Stimulated activated CD4-positive, alpha-beta T cell treated with anti-CD3 and anti-CD28 coated beads, Interleukin-2, amount 100 ng/mL, for 48 hours (primary cell): ENCODE data around the gene GON7.
A peak's percentile ranks its signal among the peaks of the same experiment; 100 is the strongest.
"Not testable (repeated sequence)": the region's sequence is repeated elsewhere in the genome, so short reads cannot be mapped to it uniquely, and the experiment has no call there.

ENCODE experiments used
- DNase-seq, 2 donors: peaks; one replicate each; pipeline ENCODE4 v3.0.0-alpha.2; 2020

Gene GON7

DNA sequence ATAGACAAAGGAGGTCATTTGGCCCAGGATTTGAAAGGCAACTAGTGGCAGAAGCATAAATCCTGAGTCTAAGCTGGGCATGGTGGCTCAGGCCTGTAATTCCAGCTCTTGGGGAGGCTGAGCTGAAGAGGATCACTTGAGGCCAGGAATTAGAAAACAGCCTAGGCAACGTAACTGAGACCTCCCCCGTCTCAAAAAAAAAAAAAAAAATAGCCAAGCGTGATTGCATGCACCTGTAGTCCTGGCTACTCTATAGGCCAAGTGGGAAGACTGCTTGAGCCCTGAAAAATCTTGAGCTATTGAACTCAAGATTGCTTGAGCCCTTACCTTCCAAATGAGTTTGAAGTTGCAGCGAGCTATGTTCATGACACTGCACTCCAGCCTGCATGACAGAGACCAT is 7.8 kb downstream of the GON7 start:
- DNase-seq = no peak

DNA sequence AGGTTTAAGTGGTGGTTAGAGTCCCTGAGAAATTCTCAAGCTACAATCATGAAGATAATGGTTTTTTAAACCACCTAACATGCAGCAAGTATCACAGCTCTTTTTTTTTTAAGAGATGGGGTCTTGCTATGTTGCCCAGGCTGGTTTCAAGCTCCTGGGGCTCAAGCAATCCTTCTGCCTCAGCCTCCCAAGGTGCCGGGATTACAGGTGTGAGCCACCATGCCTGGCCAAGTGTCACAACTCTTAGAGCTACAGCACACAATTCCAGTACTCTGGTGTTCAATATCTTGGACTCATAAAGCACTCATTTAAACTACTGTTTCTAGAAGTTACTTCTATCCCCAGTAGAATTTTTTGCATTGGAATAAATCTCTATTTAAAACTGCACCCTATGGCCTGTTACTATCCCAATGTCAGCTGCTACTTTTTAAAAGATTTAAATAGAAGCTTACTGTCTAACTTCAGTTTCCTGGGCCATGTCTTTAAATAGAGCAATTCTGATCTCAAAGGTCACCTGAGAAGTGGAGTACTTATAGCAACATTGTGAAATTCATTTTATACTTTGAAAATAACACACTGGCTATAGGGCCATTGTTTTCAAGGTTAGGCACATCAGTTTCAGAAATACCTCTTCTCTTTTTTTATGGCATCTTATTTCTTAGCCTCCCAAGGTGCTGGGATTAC is 11.4 kb downstream of the GON7 start:
- no peak for DNase-seq

DNA sequence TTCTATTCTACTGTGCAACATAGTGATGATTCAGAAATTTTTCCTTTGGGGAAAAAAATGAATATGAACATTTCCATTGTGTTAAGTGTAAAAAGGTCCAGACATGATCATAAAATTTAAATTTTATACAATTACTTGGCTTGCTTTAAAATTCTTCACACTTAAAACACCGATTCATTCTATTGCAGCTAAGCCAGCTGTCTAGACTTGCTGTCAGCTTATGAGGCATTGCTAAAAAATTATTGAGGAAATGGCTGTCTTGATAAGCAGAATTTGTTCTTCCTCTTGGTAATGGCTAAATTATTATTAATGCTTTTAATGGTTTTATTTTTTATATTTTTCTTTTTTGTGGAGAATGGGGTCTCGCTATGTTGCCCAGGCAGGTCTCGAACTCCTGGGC is 19.9 kb downstream of the GON7 start:
- no peak for DNase-seq

DNA sequence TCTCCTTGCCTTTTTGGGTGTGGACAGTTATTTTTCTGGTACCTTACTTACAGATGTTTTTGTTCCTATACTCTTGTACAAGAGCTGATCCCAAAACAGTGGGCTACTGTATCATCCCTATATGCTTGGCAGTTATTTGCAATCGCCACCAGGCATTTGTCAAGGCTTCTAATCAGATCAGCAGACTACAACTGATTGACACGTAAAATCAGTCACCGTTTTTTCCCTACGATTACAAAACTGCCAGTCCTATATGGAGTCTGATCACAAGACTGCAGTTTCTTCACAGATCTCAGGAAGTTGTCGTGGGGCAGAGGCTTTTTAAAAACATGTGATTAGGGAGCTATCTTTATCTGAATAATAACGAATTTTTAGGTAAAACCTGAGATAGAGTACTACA is 20.4 kb downstream of the GON7 start:
- no peak for DNase-seq

DNA sequence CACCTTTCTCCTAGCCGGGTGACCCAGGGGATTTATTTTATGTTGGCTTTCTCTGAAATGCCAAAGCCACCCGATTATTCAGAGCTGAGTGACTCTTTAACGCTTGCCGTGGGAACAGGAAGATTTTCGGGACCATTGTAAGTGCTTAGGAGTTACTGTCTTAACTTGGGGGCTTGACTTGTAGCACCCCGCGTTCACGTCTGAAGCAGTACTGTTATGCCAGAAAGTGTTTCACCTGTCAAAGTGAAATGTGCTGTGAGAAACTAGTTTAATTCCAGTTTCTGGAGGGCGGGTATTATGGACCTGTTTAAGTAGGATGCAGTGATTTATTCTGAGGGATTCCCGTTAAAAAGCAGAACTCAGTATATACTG is 21.5 kb downstream of the GON7 start:
- no peak for DNase-seq

DNA sequence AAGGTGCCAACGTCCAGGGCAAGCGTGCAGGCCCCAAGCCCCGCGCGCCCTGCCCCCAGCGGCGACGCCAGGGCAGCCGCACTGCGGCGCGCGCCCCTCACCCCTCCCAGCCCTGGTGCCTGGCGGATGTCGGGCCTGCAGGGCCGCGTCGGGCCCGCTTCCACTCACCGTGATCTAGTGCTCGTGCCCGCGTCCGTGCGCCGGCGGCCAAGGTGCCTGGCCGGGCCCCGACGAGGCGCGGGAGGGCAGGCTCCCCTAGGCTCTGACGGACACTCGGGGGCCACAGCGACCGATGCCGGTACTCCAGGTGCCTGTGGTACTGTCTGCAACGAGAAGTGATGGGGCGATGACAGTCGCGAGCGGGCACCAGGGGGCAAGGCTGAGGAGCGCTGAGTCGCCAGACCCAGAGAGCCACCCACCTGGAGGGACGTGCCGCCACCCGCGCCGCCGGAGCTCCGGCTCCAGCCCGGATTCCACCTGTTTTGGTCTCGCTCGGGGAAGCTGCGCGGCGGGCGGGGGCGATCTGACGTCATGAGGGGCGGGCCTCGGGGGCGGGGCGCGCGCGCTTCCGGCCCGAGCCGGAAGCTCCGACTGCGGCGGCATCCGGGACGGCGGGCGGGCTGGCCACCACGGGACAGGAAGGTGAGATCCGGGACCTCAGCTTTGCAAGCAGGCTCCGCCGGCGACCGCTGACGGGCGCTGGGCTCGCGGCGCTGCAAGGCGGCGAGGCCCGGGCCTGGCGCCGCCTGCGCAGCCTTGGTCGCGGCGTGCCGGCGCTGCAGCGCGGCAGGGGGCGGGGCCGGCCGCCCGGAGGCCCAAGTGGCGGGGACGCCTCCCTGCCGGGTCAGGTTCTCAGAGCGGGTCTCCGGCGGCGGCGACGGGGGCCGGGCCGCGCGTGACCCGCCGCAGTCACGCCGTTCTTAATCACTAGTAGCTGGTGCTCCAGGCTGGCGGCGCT is 22.2 kb downstream of the GON7 start, which contains the start of the genes LYSET and MOAP1:
LYSET (plus strand) TSS at position 927 of the 958 bp plus-strand sequence. CDS start 89 bp downstream, outside the sequence.
MOAP1 (minus strand) TSS at position 507 of the 958 bp plus-strand sequence. CDS start 655 bp downstream, outside the sequence.
- peak; percentile 82 to 86 for DNase-seq

DNA sequence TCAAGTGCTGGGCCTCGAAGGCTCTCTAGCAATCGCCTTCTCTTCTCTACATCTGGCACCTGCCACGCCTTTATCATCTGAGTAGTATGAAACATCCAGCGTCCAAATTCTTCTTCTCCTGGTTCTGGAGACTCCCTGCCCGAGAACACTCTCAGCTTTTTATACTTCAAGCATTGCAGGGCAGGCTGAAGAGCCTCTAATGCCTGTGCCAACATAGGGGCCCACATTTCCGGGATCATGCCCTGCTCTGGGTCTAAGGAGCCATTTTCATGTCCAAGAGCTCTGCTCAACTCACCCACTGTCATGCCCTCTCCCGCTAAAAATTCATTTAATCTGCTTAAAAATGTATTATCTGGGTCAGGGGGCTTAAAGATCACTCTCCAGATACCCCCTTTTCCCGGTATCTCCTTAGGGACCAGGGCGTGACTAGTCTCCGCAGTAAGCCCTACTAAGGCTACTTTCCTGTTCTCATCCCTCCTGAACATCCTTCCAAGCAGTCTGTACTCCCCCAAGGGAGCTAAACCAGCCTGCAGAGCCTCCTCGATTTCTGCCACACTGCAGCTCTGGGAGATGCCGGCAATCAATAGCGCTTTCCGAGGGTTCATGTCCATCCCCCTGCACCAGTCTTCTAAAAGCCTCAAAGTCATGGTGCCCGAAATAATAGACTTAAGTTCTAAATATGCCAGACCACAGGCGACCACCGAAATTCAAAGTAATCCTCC is 23.1 kb downstream of the GON7 start:
- no peak for DNase-seq

DNA sequence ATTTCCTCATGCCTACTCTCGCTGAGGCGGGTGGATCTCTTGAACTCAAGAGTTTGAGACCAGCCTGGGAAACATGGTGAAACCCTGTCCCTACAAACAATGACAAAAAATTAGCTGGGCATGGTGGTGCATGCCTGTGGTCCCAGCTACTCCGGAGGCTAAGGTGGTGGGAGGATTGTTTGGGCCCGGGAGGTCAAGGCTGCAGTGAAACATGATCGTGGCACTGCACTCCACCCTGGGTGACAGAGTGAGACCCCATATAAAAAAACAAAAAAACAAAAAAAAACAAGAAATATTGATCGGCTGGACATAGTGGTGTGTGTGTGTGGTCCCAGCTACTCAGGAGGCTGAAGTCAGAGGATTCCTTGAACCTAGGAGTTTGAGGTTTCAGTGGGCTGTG is 31.4 kb downstream of the GON7 start:
- DNase-seq = no peak

DNA sequence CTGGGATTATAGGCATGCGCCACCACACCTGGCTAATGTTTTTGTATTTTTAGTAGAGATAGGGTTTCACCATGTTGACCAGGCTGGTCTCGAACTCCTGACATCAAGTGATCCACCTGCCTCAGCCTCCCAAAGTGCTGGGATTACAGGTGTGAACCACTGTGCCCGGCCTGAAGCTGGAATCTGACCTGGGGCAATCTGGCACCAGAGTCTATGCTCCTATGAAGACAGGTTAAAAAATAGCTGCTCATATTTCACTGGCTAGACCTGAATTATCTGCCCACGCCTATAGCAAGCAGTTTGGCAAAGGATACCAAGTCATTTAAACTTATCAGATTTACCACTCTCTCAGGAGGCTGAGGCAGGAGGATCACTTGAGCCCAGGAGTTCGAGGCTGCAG is 32.1 kb downstream of the GON7 start:
- DNase-seq = not testable (repeated sequence)

DNA sequence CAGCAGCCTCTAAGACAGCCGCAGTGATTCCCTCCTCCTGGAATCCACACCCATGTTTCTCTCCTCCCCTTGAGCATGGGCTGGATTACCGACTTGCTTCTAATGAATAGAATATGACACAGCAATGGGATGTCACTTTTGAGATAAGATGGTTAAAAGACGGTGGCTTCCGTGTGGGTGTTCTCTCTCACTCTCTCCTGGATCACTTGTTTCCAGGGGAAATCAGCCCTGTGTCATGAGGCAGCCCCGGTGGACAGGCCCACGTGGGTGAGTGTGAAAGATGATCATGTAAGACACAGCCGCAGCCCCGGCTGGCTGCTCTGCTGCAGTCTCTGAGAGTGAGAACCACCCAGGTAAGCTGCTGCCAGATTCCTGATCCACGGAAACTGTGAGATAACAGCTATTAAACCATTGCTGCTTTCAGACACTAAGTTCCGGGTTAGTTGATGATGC is 32.9 kb downstream of the GON7 start:
- no peak for DNase-seq

DNA sequence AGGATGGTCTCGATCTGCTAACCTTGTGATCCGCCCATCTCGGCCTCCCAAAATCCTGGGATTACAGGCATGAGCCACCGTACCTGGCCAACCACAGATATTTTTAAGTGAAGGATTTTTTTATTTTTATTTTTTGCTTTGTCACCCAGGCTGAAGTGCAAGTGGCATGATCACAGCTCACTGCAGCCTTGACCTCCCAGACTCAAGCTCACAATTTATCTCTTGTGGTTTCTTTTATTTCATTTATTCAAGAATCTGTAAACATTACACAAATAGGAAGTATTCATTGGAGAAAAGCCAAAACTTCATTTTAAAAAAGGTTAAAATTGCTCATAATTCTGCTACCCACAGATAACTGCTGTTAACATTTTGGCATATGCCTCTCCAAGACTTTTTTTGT is 35.5 kb downstream of the GON7 start:
- no peak for DNase-seq

DNA sequence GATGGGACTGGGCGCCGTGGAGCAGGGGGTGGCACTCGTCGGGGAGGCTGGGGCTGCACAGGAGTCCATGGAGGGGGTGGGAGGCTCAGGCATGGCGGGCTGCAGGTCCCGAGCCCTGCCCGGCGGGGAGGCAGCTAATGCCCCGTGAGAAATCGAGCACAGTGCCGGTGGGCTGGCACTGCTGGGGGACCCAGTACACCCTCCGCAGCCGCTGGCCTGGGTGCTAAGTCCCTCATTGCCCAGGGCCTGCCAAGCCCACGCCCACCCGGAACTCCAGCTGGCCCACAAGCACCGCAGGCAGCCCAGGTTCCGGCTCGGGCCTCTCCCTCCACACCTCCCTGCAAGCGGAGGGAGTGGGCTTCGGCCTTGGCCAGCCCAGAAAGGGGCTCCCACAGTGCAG is 36.7 kb downstream of the GON7 start:
- DNase-seq = not testable (repeated sequence)

DNA sequence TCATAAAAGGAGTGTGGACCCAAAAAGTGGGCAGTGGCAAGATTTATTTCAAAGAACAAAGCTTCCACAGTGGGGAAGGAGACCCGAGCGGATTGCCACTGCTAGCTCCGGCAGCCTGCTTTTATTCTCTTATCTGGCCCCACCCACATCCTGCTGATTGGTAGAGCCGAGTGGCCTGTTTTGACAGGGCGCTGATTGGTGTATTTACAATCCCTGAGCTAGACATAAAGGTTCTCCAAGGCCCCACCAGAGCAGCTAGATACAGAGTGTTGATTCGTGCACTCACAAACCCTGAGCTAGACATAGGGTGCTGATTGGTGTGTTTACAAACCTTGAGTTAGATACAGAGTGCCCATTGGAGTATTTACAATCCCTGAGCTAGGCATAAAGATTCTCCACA is 37.2 kb downstream of the GON7 start:
- DNase-seq = not testable (repeated sequence)

DNA sequence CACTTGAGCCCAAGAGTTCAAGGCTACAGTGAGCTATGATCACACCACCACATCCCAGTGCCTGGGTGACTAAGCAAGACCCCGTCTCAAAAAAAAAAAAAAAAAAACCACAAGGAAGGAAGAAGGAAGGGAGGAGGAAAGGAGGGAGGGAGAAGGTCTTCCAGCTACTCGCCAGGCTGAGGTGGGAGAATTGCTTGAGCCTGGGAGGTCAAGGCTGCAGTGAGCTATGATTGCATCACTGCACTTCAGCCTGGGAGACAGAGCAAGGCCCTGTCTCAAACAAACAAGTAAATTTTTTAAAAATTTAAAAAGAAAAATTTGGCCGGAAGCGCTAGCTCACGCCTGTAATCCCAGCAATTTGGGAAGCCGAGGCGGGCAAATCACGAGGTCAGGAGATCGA is 38.3 kb downstream of the GON7 start:
- not testable (repeated sequence) for DNase-seq

DNA sequence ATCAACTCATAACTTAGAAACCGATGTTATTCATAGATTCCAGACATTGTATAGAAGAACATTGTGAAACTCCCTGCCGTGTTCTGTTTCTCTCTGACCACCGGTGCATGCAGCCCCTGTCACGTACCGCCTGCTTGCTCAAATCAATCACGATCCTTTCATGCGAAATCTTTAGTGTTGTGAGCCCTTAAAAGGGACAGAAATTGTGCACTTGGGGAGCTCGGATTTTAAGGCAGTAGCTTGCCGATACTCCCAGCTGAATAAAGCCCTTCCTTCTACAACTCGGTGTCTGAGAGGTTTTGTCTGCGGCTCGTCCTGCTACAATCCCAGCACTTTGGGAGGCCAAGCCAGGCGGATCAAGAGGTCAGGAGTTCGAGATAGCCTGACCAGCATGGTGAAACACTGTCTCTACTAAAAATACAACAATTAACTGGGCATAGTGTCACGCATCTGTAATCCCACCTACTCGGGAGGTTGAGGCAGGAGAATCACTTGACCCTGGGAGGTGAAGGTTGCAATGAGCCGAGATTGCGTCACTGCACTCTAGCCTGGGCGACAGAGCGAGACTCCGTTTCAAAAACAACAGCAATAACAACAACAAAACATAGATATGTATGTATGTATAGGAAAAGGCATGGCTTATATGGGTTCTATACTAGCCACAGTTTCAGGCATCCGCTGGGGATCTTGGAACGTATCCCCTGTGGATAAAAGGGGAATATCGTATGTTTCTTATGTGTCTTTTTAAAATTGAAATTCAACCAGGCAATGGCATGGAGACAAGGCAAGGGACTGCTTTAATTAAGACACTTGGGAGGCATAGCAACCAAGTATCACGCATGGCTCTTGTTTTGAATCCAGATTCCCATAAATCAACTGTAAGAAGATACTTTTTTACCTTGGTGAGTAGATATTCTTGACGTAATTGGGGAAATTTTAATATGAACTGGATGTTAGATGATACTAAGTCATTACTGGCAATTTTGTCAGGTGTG is 41.3 kb downstream of the GON7 start:
- not testable (repeated sequence) for DNase-seq

DNA sequence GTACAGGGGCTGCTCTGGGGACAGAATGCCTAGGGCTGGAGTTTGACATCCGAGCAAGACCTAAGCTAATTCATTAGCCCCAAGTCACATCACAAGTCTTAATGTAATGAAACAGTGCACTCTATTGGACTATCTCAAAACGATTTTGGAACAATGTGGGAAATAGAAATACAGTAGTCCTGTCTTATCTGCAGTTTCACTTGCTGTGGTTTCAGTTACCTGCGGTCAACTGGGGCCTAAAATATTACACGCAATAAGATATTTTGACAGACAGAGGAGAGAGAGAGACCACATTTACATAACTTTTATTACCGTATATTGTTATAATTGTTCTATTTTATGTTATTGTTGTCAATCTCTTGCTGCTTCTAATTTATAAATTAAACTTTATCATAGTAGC is 43.3 kb downstream of the GON7 start:
- DNase-seq = no peak

DNA sequence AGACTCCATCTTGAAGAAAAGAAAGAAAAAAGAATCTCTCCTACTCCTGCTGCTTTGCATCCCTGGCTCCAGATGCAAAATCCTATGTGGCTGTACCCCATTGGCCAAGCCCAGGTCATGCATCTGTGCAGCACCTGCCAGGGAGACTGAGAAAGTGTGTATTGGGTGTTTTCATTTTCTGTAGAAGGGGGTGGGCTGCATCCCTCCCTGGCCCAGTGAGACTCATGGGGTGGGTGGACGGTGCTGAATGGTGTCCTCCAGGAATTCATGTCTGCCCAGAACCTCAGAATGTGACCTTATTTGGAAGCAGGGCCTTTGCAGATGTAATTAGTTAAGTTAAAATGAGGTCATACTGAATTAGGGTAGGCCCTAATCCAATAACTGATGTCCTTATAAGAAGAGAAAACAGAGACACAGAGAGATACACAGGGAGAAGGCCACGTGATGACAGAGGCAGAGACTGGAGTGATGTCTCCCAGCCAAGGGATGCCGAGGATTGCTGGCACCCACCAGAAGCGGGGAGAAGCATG is 45.4 kb downstream of the GON7 start:
- no peak for DNase-seq

DNA sequence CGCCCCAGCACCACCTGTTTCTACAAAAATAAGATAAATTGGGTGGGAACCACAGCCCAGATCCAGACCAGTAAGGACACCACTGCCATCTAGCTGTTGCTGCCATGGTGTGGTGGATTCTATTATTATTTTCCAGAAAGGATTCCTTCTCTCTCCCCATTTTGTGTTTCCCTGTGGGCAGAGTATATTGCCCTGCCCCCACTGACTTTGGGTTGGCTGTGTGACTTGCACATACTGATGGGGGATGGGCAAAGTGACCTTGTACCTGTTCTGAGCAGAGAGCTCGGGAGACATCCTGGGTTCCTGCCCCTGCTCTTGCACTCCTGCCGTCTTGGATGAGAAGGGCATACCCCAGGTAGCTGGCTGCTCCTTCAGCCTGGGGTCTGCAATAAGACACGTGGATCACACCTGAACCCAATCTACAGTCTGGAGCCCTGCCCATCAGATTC is 46.5 kb downstream of the GON7 start:
- no peak for DNase-seq

DNA sequence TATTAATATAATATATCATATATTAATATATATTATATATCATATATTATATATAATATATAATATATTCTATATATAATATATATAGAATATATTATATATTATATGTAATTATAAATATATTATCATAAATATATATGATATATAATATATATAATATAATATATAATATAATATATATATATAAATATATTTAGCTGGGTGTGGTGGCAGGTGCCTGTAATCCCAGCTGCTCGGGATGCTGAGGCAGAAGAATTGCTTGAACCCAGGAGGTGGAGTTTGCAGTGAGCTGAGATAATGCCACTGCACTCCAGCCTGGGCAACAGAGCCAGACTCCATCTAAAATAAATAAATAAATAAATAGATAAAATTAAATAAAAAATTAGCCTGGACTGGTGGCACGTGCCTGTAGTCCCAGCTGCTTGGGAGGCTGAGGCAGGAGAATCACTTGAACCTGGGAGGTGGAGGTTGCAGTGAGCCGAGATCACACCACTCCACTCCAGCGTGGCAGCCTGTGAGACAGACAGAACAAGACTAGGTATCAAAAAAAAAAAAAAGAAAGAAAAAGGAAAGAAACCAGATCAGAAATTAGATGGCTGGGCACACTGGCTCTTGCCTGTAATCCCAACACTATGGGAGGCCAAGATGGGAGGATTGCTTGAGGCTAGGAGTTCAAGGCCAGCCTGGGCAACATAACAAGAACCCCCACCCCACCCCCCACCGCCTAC is 47.1 kb downstream of the GON7 start:
- not testable (repeated sequence) for DNase-seq

DNA sequence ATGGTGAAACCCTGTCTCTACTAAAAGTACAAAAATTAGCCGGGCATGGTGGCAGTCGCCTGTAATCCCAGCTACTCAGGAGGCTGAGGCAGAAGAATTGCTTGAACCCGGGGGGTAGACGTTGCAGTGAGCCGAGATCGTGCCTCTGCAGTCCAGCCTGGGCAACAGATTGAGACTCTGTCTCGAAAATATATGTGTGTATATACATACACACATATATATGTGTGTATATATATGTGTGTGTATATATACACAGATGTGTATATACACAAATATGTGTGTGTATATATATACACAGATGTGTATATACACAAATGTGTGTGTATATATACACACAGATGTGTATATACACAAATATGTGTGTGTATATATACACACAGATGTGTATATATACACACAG is 48.5 kb downstream of the GON7 start:
- not testable (repeated sequence) for DNase-seq
